Esophagus squamous epithelium (tissue), 5 donors: Measurements from ENCODE around the gene ELOA2. TPM values are rescaled to one million over a fixed set of nuclear protein-coding genes. Genes with fewer than 3 reads are reported as not detected.

Source experiments
- DNase-seq: peaks from one replicate; lab custom pipeline; 2025; lab: John Stamatoyannopoulos, UW
- H3K27ac ChIP-seq, 4 donors: fragments of 200-600 bp; sonication (generic); one replicate each; pipeline ENCODE4 v1.5.1; 2016 to 2019; ENCODE audit warnings: mild to moderate bottlenecking in 1 of 4
- H3K27me3 ChIP-seq, 4 donors: fragments of 200-600 bp; sonication (generic); 1 replicate in 3 of 4; 2 replicates in 1 of 4; pipeline versions ENCODE4 v1.5.1 to v1.6.0; 2017 to 2021; ENCODE audit warnings: antibody characterized with exemption in 1 of 4
- H3K36me3 ChIP-seq, 3 donors: fragments of 200-600 bp; sonication (generic); one replicate each; pipeline ENCODE4 v1.5.1; 2016 to 2019
- H3K4me1 ChIP-seq, 3 donors: fragments of 200-600 bp; sonication (generic); one replicate each; pipeline ENCODE4 v1.5.1; 2017 to 2019
- H3K4me3 ChIP-seq, 4 donors: fragments of 200-600 bp; sonication (generic); 1 replicate in 3 of 4; 2 replicates in 1 of 4; pipeline ENCODE4 v1.5.1; 2016 to 2019; ENCODE audit warnings: mild to moderate bottlenecking in 2 of 4, moderate library complexity in 1 of 4
- H3K9me3 ChIP-seq, 3 donors: fragments of 200-600 bp; sonication (generic); one replicate each; pipeline ENCODE4 v1.5.1; 2016 to 2019
- POLR2A ChIP-seq, 4 donors: fragments of 450-650 bp; IDR thresholded peaks; one replicate each; pipeline ENCODE4 v1.6.1; 2017; ENCODE audit warnings: antibody characterized with exemption in 4 of 4, mild to moderate bottlenecking in 4 of 4, moderate library complexity in 3 of 4
- WGBS, 2 donors: methylation state at CpG; one replicate each; pipeline ENCODE4 v1.1.5; 2018; 5-methylcytosine and 5-hydroxymethylcytosine counted together
- intact Hi-C: fragments of 100-400 bp; cut with DNase I; formaldehyde crosslinking; loops from one replicate; pipeline ENCODE4 v1.15.0; 2022
- total RNA-seq, 4 donors: library from RNA; depleted of rRNA; stranded (reverse); fragments of >200 nt; gene quantifications; one replicate each; pipeline ENCODE4 v1.1.0, GENCODE V29; 2016
- TF ChIP-seq, protein P1 (sequence below), 6 experiments: fragments of 450-650 bp in 4 of 6; fragments of 200-600 bp in 2 of 6; sonication (generic) in 2 of 6; IDR thresholded peaks; one replicate each; pipeline ENCODE4 v1.5.1; 2016 to 2019; ENCODE audit warnings: antibody characterized with exemption in 6 of 6, mild to moderate bottlenecking in 4 of 6, moderate library complexity in 4 of 6
- donor health status: DM: yes; HTN: yes; CAD: no.

The ELOA2 gene
- total RNA-seq, 4 donors from 2014 or later: 0.38 TPM; not detected in 3

DNA sequence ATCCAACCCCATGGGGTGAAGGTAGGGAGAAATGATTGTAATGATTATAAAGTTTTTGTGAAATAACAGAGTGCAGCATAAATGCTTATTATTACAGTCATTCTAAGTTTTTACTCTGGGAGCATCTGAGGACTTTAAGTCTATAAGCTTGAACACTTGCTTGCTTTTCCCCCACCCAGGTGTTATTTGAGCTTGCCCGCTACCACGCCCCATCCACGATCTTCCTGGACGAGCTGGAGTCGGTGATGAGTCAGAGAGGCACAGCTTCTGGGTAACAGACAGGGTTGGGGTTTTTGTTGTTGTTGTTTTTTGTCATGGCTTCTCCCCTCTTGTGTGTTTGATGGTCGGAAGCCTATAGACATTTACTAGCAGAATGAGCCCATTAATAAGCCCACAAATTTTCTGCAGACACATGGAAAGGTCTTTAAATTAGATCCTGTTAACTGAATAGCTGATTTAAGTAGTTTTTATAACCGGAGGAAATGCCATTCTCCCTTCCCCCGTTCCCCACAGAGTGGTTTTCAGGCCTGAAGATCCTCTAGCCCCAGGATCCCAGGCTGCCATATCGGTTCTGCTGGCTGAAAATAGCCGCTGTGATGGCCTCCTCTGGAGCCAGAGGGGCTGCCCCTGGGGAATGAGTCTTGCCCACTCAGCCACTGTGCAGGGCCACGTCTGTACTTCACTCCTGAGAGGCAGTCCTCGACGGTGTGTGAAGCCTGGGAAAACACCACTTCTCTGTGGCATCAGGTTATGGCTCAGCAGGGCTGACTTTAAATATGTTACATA lies 39.9 kb upstream of the ELOA2 start:
- no peaks in the 10 kb centered on the region for H3K27me3 ChIP-seq
- DNase-seq: no peak
- intact Hi-C loops: no loop called here
- no peak for TF ChIP-seq POLR2A (IDR thresholded peaks at IDR 0.05)
- no peaks in the 10 kb centered on the region for H3K9me3 ChIP-seq
- H3K4me1 ChIP-seq: no peaks in the 10 kb centered on the region
- H3K27ac ChIP-seq: no peak overlapping the region
- no peak overlapping the region for H3K4me3 ChIP-seq
- 54 to 63% methylated on average over 10 to 12 of the region's 13 CpGs for WGBS, 2 donors
- H3K36me3 ChIP-seq: no peaks in the 10 kb centered on the region

DNA sequence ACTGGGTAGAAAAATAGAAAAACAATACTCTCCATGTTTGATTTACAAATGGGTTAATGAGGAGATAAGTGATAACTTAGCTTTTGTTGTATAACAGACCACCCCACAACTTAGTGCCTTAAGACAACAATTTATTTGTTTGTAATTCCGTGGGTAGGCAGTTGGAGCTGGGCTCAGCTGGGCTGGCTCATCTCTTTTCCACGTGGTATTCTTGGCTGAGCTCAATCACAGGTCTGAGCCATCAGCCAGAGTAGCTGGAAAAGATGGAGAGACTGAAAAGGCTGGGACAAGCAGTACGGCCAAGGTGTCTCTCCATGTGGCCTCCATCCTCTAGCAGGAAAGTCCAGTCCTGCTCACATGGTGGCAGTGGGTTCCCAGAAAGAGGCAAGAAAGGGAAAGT lies 32.2 kb upstream of the ELOA2 start:
- WGBS, 2 donors: 60% methylated on average over 3 of the region's 3 CpGs
- no peak overlapping the region for H3K4me3 ChIP-seq
- H3K4me1 ChIP-seq: no peaks in the 10 kb centered on the region
- no peak overlapping the region for H3K27ac ChIP-seq
- no peaks in the 10 kb centered on the region for H3K27me3 ChIP-seq
- TF ChIP-seq POLR2A (IDR thresholded peaks at IDR 0.05): no peak
- TF ChIP-seq, protein P1, sequence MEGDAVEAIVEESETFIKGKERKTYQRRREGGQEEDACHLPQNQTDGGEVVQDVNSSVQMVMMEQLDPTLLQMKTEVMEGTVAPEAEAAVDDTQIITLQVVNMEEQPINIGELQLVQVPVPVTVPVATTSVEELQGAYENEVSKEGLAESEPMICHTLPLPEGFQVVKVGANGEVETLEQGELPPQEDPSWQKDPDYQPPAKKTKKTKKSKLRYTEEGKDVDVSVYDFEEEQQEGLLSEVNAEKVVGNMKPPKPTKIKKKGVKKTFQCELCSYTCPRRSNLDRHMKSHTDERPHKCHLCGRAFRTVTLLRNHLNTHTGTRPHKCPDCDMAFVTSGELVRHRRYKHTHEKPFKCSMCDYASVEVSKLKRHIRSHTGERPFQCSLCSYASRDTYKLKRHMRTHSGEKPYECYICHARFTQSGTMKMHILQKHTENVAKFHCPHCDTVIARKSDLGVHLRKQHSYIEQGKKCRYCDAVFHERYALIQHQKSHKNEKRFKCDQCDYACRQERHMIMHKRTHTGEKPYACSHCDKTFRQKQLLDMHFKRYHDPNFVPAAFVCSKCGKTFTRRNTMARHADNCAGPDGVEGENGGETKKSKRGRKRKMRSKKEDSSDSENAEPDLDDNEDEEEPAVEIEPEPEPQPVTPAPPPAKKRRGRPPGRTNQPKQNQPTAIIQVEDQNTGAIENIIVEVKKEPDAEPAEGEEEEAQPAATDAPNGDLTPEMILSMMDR (IDR thresholded peaks at IDR 0.05): no peak
- no peaks in the 10 kb centered on the region for H3K9me3 ChIP-seq
- intact Hi-C loops: no loop called here
- no peaks in the 10 kb centered on the region for H3K36me3 ChIP-seq
- no peak for DNase-seq

DNA sequence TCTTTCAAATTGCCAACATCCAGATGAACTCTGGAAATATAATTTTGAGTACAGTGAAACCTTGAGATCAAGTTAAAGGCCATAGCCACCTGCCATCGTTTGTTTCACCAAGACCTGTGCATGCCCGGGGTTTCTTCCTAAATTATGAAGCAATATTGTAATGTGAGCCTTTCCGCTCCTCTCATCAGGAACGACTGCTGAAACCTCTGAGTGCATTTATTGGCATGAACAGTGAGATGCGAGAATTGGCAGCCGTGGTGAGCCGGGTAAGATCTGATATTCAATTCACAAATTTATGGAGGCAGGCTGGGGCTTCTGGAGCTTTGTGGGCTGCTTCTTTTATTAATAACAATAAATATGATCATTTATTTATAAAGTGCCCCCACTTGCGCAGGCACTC lies 27.7 kb upstream of the ELOA2 start:
- H3K27ac ChIP-seq: no peak overlapping the region
- 92 to 97% methylated on average over 8 of the region's 8 CpGs for WGBS, 2 donors
- H3K36me3 ChIP-seq: no peaks in the 10 kb centered on the region
- no peaks in the 10 kb centered on the region for H3K27me3 ChIP-seq
- H3K4me1 ChIP-seq: no peaks in the 10 kb centered on the region
- no peak overlapping the region for H3K4me3 ChIP-seq
- no peak for DNase-seq
- H3K9me3 ChIP-seq: no peaks in the 10 kb centered on the region
- TF ChIP-seq, protein P1 (IDR thresholded peaks at IDR 0.05): no peak
- TF ChIP-seq POLR2A (IDR thresholded peaks at IDR 0.05): no peak
- intact Hi-C loops: no loop called here

DNA sequence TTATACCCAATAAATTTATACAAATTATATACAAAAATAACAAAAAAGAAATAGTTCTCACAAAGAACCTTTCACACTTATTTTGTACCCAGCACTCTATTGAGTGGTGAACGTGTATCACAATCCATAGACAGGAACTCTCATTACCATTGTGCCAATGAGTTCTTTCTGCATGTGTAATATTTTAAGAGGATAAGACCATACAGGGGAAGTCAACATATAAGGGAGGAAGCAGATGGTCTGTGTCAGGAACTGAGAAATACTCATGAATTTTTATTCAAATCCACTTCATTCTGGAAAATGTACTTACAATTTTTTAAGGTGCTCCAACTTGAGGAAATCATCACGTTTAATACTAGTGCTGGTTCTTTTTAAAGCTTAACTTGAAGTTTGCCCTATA lies 27.1 kb upstream of the ELOA2 start:
- WGBS, 2 donors: 49 to 54% methylated on average over 2 of the region's 2 CpGs
- intact Hi-C loops: no loop called here
- no peaks in the 10 kb centered on the region for H3K27me3 ChIP-seq
- no peaks in the 10 kb centered on the region for H3K4me1 ChIP-seq
- DNase-seq: no peak
- H3K4me3 ChIP-seq: no peak overlapping the region
- no peaks in the 10 kb centered on the region for H3K9me3 ChIP-seq
- H3K27ac ChIP-seq: no peak overlapping the region
- no peaks in the 10 kb centered on the region for H3K36me3 ChIP-seq
- TF ChIP-seq, protein P1 (IDR thresholded peaks at IDR 0.05): no peak
- no peak for TF ChIP-seq POLR2A (IDR thresholded peaks at IDR 0.05)

DNA sequence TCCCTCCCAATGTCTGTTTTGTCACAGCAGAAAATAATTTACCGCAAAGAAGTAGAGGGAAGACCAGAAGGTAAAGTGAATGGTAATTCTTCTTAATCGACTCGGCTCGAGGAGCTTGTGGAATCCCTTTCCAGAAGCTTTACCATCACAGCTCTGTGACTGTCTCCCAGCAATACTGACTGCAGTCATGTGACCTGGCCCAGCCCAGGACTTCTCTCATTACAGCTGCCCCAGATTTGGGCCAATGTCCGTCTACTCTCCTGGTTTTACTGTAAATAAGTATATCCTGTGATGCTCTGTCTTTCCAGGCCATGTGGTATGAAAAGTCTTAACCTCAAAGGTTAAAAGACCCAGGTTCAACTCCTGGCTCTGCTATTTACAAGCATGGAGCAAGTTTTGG lies 18.9 kb upstream of the ELOA2 start:
- no peak overlapping the region for H3K4me3 ChIP-seq
- no peak overlapping the region for H3K27ac ChIP-seq
- DNase-seq: no peak
- WGBS, 2 donors: 80 to 81% methylated on average over 5 of the region's 5 CpGs
- no peaks in the 10 kb centered on the region for H3K4me1 ChIP-seq
- TF ChIP-seq, protein P1 (IDR thresholded peaks at IDR 0.05): no peak
- TF ChIP-seq POLR2A (IDR thresholded peaks at IDR 0.05): no peak
- no peaks in the 10 kb centered on the region for H3K27me3 ChIP-seq
- no peaks in the 10 kb centered on the region for H3K9me3 ChIP-seq
- intact Hi-C loops: no loop called here
- H3K36me3 ChIP-seq: no peaks in the 10 kb centered on the region
